Lower leg skin (tissue), 4 donors: ENCODE data around the gene SEMA4A. TPM values are rescaled to one million over a fixed set of nuclear protein-coding genes. Genes with fewer than 3 reads are reported as not detected.

Experiments
- DNase-seq, 2 donors: peaks; one replicate each; pipeline ENCODE4 v3.0.0-alpha.2; 2019; ENCODE audit warnings: low spot score in 2 of 2
- H3K4me3 ChIP-seq: fragments of 200-600 bp; sonication (generic); 2 replicates; pipeline ENCODE4 v1.5.1; 2017; ENCODE audit warnings: mild to moderate bottlenecking, low read depth; ENCODE audit not compliant: poor library complexity, severe bottlenecking
- POLR2A ChIP-seq, 2 donors: fragments of 450-650 bp; IDR thresholded peaks; one replicate each; pipeline ENCODE4 v1.6.1; 2016 to 2017; ENCODE audit warnings: antibody characterized with exemption in 2 of 2, mild to moderate bottlenecking in 1 of 2, moderate library complexity in 1 of 2
- WGBS, 2 donors: methylation state at CpG; one replicate each; pipeline ENCODE4 v1.1.5; 2018; 5-methylcytosine and 5-hydroxymethylcytosine counted together
- intact Hi-C: fragments of 100-400 bp; cut with DNase I; formaldehyde crosslinking; loops from one replicate; pipeline ENCODE4 v1.15.0; 2023; ENCODE audit warnings: low total_unique reads
- total RNA-seq, 4 donors: library from RNA; depleted of rRNA; stranded (reverse); fragments of >200 nt; gene quantifications; one replicate each; pipeline ENCODE4 v1.1.0, GENCODE V29; 2016
- TF ChIP-seq, protein P1 (sequence below), 3 donors: fragments of 450-650 bp; IDR thresholded peaks; one replicate each; pipeline ENCODE4 v1.5.1; 2016; ENCODE audit warnings: antibody characterized with exemption in 3 of 3, mild to moderate bottlenecking in 3 of 3, moderate library complexity in 2 of 3

Gene SEMA4A
- total RNA-seq, 4 donors from 2014 or later, result 30.5 to 45.4 (median 41.4) TPM

DNA sequence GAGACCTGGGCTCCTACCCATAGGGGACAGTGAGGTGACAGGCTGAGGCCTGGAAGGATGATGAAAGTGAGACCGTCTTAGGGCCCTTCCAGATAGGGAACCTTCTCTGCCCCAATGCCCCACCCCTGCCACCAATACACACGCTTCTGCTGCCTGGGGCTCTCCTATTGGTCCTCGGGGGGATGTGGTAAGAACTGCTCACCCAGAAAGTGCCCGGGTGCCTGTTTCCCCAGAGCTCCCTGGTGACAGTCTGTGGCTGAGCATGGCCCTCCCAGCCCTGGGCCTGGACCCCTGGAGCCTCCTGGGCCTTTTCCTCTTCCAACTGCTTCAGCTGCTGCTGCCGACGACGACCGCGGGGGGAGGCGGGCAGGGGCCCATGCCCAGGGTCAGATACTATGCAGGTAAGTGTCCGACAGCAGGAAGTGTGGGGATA is 948 bp downstream of the SEMA4A start:
- no peak overlapping the region for H3K4me3 ChIP-seq
- no peak for DNase-seq
- WGBS, 2 donors, result 37 to 45% methylated on average over 11 of the region's 11 CpGs
- intact Hi-C loops, result loop anchor here (10.0 kb wide), 1 partner anchor 50 kb away; no protein-coding TSS in a partner anchor
- TF ChIP-seq POLR2A (IDR thresholded peaks at IDR 0.05), result no peak
- TF ChIP-seq, protein P1, sequence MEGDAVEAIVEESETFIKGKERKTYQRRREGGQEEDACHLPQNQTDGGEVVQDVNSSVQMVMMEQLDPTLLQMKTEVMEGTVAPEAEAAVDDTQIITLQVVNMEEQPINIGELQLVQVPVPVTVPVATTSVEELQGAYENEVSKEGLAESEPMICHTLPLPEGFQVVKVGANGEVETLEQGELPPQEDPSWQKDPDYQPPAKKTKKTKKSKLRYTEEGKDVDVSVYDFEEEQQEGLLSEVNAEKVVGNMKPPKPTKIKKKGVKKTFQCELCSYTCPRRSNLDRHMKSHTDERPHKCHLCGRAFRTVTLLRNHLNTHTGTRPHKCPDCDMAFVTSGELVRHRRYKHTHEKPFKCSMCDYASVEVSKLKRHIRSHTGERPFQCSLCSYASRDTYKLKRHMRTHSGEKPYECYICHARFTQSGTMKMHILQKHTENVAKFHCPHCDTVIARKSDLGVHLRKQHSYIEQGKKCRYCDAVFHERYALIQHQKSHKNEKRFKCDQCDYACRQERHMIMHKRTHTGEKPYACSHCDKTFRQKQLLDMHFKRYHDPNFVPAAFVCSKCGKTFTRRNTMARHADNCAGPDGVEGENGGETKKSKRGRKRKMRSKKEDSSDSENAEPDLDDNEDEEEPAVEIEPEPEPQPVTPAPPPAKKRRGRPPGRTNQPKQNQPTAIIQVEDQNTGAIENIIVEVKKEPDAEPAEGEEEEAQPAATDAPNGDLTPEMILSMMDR (IDR thresholded peaks at IDR 0.05), result no peak

DNA sequence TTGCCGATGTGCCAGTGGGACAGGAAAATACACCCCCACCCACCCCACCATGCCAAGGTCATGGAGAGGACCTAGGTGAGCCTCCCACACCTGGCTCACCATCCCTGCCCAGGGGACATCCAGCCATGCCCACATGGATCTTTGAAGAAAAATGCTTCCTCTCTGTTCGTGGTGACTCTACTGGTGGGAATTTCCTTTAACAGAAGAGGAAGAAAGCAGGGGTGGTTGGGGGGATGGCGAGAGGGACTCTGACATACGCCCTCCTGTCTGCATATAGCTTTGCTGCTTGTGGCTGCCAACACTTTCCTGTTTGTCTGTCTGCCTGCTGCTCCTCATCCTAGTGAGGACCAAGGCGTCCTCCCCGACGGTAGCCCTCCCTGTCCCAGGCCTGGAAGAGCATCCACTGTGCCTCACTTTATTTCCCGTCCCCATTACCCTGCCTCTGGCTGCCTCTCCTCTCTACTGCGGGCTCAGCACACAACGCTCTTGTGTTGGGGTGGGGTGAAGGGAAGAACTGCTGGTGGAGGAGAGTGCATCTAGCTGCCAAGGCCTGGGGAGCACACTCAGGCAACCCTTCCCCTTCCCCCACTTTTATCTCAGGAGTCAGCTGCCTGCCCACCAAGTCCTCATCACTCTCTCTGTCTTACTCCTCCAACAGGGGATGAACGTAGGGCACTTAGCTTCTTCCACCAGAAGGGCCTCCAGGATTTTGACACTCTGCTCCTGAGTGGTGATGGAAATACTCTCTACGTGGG is 2.5 kb downstream of the SEMA4A start:
- intact Hi-C loops, result loop anchor here (10.0 kb wide), 1 partner anchor 49 kb away; no protein-coding TSS in a partner anchor
- TF ChIP-seq, protein P1 (IDR thresholded peaks at IDR 0.05), result no peak
- TF ChIP-seq POLR2A (IDR thresholded peaks at IDR 0.05), result no peak
- H3K4me3 ChIP-seq, result no peak overlapping the region
- DNase-seq, result no peak
- WGBS, 2 donors, result 68 to 71% methylated on average over 12 of the region's 12 CpGs

DNA sequence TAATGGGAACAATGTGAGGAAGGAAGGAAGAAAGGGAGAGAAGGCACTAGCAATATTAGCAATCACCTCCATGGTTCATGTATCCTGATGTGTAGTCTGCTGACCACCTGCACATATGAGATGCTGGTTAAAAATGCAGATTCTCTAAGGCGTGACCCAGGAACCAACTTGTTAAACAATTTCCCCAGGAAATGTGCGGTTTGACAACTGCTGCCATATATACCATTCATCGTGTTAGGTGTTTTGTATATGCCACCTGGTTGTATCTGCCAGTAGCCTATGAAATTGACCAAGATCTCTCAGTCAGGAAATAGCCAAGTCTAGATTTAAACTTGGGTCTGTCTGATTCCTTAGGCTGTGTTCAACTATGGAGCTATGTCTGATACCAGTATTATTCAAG is 4.1 kb downstream of the SEMA4A start:
- no peak overlapping the region for H3K4me3 ChIP-seq
- no peak for DNase-seq
- WGBS, 2 donors, result 86 to 92% methylated on average over 3 of the region's 3 CpGs
- no peak for TF ChIP-seq POLR2A (IDR thresholded peaks at IDR 0.05)
- TF ChIP-seq, protein P1 (IDR thresholded peaks at IDR 0.05), result no peak
- intact Hi-C loops, result loop anchor here (10.0 kb wide), 1 partner anchor 47 kb away; no protein-coding TSS in a partner anchor

DNA sequence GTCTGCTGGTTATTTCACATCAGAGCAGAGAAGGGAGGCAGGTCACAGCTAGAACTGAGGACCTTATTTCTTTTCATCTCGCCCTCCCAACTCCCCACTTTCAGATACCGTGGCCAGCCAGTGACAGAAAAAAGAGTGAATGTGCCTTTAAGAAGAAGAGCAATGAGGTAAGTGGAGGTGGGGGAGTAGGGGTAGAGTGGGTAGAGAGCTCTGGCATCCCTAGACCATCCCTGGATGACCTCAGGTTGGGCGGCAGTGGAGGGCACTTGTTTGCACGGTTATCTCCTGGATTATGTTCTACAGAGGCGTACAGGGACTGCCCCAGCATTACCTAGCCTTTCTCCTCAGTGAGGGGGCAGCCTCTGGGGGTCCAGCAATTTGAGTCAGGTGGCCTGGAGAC is 4.6 kb downstream of the SEMA4A start:
- TF ChIP-seq, protein P1 (IDR thresholded peaks at IDR 0.05), result no peak
- TF ChIP-seq POLR2A (IDR thresholded peaks at IDR 0.05), result no peak
- WGBS, 2 donors, result 86 to 88% methylated on average over 5 of the region's 5 CpGs
- H3K4me3 ChIP-seq, result no peak overlapping the region
- no peak for DNase-seq
- intact Hi-C loops, result loop anchor here (10.0 kb wide), 1 partner anchor 47 kb away; no protein-coding TSS in a partner anchor

DNA sequence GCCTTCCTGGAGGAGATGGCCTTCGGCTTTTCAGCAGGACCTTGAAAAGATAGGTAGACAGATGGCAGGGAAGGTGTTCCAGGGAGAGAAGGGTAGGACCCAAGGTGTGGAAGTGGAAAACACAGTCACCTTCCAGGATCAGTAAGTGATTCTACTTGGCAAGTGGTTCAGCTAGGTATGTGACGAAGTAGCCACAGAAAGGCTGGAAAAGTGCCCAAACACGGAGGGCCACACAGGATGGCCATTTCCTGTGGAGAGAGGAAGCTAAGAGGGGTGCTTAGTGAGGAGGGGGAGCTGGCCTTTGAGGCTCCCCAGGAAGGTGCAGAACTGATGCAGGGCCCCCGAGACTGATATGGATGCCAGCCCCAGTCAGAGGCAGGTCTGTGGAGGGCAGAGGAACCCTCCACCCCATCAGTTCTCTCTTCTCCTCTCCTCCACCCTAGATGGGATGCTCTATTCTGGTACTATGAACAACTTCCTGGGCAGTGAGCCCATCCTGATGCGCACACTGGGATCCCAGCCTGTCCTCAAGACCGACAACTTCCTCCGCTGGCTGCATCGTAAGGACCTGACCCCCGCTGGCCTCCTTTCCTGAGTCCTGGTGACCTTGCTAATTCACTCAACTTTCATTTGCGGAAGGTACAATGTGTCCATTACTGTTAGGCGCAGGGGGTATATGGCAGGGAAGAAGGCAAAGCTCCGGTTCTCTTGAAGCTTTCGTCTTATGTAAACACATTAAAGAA is 6.8 kb downstream of the SEMA4A start:
- TF ChIP-seq, protein P1 (IDR thresholded peaks at IDR 0.05), result no peak
- TF ChIP-seq POLR2A (IDR thresholded peaks at IDR 0.05), result no peak
- H3K4me3 ChIP-seq, result no peak overlapping the region
- WGBS, 2 donors, result 71 to 75% methylated on average over 13 of the region's 13 CpGs
- no peak for DNase-seq
- intact Hi-C loops, result loop anchor here (10.0 kb wide), 1 partner anchor 45 kb away; no protein-coding TSS in a partner anchor
